ENCODE results near the gene NFAM1. TPM values are rescaled to one million over a fixed set of nuclear protein-coding genes. Genes with fewer than 3 reads are reported as not detected.
A peak's percentile ranks its signal among the peaks of the same experiment; 100 is the strongest.

The NFAM1 gene
- 0.12 TPM for total RNA-seq (2021; ENCODE audit: unreplicated experiment)
- 0.01 and 0.03 TPM in 2 replicates for polyA plus RNA-seq (2012)
- percentile 5 among the genes with signal in this experiment for Bru-seq, nascent RNA
- BruChase-seq, experiment 1, labeled RNA remaining after a 6-hour chase: not detected
- BruChase-seq, experiment 2, labeled RNA remaining after a 2-hour chase: percentile 8 among the genes with signal in this experiment
- long read RNA-seq: 0 reads

DNA sequence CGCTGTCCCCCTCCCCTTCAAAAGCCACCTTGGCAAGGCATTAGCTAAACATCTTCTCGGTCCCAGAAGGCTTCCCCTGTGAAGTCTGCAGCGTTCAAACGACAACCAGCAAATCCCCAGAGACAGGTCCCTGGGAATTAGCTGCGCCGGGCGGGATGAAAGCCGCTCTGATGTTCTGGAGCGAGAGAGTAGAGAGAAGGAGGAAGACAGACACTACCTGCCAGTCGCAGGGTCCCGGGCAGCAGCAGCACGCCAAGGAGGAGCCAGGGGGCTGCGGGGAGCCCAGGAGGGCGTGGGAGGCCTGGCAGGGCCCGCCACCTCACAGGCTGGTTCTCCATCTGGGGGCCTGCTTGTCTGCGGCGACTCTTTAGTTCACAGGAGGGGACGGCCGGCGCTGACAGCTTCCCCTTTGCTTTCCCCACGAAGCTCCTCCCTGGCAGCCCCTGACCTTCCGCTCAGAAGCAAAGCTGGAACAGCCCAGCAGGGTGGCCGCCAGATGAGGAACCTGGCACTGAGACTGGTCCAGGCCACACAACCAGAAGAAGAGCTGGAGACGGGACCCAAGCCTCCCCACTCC is at the start of gene NFAM1:
Gene NFAM1, minus strand, starts transcription at position 384 of the 577 bp plus-strand sequence. Its CDS starts 46 bp downstream, at position 338.
- no peaks in the 10 kb centered on the region for H3K9me2 ChIP-seq (ENCODE audit: insufficient read depth)
- ChIA-PET CTCF (no interaction called here), RAD21 (ENCODE audit: low non-redundant PET in 1 of 2, low total read pairs in 2 of 2, uncharacterized antibody in 2 of 2, unreplicated experiment in 2 of 2) (interaction anchor here in 1 of 2 experiments (0.6 kb wide), 1 partner anchor 62 kb away, joined by 5 read pairs; no protein-coding TSS in a partner anchor), POLR2A (no interaction called here)
- TF ChIP-seq SP1 (IDR thresholded peaks at IDR 0.05; ENCODE audit: low read depth): no peak
- TF ChIP-seq, protein P1, sequence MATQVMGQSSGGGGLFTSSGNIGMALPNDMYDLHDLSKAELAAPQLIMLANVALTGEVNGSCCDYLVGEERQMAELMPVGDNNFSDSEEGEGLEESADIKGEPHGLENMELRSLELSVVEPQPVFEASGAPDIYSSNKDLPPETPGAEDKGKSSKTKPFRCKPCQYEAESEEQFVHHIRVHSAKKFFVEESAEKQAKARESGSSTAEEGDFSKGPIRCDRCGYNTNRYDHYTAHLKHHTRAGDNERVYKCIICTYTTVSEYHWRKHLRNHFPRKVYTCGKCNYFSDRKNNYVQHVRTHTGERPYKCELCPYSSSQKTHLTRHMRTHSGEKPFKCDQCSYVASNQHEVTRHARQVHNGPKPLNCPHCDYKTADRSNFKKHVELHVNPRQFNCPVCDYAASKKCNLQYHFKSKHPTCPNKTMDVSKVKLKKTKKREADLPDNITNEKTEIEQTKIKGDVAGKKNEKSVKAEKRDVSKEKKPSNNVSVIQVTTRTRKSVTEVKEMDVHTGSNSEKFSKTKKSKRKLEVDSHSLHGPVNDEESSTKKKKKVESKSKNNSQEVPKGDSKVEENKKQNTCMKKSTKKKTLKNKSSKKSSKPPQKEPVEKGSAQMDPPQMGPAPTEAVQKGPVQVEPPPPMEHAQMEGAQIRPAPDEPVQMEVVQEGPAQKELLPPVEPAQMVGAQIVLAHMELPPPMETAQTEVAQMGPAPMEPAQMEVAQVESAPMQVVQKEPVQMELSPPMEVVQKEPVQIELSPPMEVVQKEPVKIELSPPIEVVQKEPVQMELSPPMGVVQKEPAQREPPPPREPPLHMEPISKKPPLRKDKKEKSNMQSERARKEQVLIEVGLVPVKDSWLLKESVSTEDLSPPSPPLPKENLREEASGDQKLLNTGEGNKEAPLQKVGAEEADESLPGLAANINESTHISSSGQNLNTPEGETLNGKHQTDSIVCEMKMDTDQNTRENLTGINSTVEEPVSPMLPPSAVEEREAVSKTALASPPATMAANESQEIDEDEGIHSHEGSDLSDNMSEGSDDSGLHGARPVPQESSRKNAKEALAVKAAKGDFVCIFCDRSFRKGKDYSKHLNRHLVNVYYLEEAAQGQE (IDR thresholded peaks at IDR 0.05; ENCODE audit: low read depth): no peak
- TF ChIP-seq POLR2A (IDR thresholded peaks at IDR 0.05; ENCODE audit: borderline replicate concordance, extremely low read depth, insufficient read depth, insufficient read length): no peak
- no peak for TF ChIP-seq SRF (IDR thresholded peaks at IDR 0.05; ENCODE audit: low read depth)
- intact Hi-C loops (cut with micrococcal nuclease): no loop called here
- no peak within 1 kb of the TSS for H3K4me2 ChIP-seq (ENCODE audit: low read length)
- no TSS peak for BruUV-seq (replicated peaks)
- no peak within 1 kb of the TSS for H3K4me3 ChIP-seq (replicated peaks in 1 of 2; ENCODE audit: low read depth in 1 of 2, low read length in 2 of 2)
- no peak within 1 kb of the TSS; the same call in 1 of the 2 replicates for H3K27ac ChIP-seq (ENCODE audit: low read depth, low read length)
- no peaks in the 10 kb centered on the region for H3K36me3 ChIP-seq (ENCODE audit: control insufficient read depth in 1 of 2, insufficient read depth in 2 of 2, low read length in 2 of 2)
- no peak for ATAC-seq
- peaks cover 0 to 3% of the 10 kb centered on the region in 2 experiments; a peak in 2 of 4 replicates for H3K4me1 ChIP-seq (ENCODE audit: control insufficient read depth in 1 of 2, insufficient read depth in 2 of 2, low read length in 2 of 2)
- no peak within 1 kb of the TSS for H2AFZ ChIP-seq (ENCODE audit: low read depth, low read length, poor library complexity, severe bottlenecking)
- no peaks in the 10 kb centered on the region for H3K9me3 ChIP-seq (ENCODE audit: control insufficient read depth in 1 of 2, insufficient read depth in 1 of 2, low read depth in 1 of 2, low read length in 2 of 2)
- no peaks in the 10 kb centered on the region for H4K20me1 ChIP-seq (ENCODE audit: insufficient read depth)
- no peak for DNase-seq (ENCODE audit: low read depth, low spot score)
- no peaks in the 10 kb centered on the region for H3K79me2 ChIP-seq (ENCODE audit: insufficient read depth, low read length)
- H3K9ac ChIP-seq (ENCODE audit: low read length): no peak within 1 kb of the TSS
- no peaks in the 10 kb centered on the region for H3K27me3 ChIP-seq (ENCODE audit: insufficient read depth, low read length)

DNA sequence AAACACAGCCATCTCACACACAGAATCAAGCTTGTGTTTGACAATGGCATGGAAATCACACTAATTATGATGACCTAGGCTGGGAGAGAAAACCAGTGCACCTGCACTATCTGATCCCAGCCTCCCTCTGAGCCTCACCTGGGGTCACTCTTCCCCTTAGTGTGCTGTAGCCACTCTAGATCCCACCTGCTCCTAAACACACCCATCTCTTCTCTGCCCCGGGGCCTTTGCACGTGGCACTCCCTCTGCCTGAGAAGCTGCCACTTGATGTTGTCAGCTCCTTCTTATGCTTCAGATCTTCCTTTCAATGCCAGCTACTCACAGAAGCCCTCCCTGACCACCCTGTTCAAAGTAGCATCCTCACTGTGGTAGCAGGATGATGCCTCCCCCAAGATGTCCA is 42.9 kb upstream of the NFAM1 start:
- H3K9ac ChIP-seq (ENCODE audit: low read length): no peak overlapping the region
- H2AFZ ChIP-seq (ENCODE audit: low read depth, low read length, poor library complexity, severe bottlenecking): no peak overlapping the region
- H4K20me1 ChIP-seq (ENCODE audit: insufficient read depth): no peaks in the 10 kb centered on the region
- ChIA-PET POLR2A (no interaction called here), CTCF (no interaction called here), RAD21 (ENCODE audit: low non-redundant PET in 1 of 2, low total read pairs in 2 of 2, uncharacterized antibody in 2 of 2, unreplicated experiment in 2 of 2) (no interaction called here)
- no peaks in the 10 kb centered on the region for H3K9me2 ChIP-seq (ENCODE audit: insufficient read depth)
- BruUV-seq (replicated peaks): no TSS peak
- no peaks in the 10 kb centered on the region for H3K36me3 ChIP-seq (ENCODE audit: control insufficient read depth in 1 of 2, insufficient read depth in 2 of 2, low read length in 2 of 2)
- intact Hi-C loops (cut with micrococcal nuclease): no loop called here
- H3K27me3 ChIP-seq (ENCODE audit: insufficient read depth, low read length): peaks cover 5% of the 10 kb centered on the region; the same call in 1 of the 2 replicates
- no peaks in the 10 kb centered on the region for H3K79me2 ChIP-seq (ENCODE audit: insufficient read depth, low read length)
- H3K4me2 ChIP-seq (ENCODE audit: low read length): no peak overlapping the region
- no peak for DNase-seq (ENCODE audit: low read depth, low spot score)
- H3K27ac ChIP-seq (ENCODE audit: low read depth, low read length): no peak overlapping the region
- no peaks in the 10 kb centered on the region for H3K4me1 ChIP-seq (ENCODE audit: control insufficient read depth in 1 of 2, insufficient read depth in 2 of 2, low read length in 2 of 2)
- no peak overlapping the region for H3K4me3 ChIP-seq (replicated peaks in 1 of 2; ENCODE audit: low read depth in 1 of 2, low read length in 2 of 2)
- H3K9me3 ChIP-seq (ENCODE audit: control insufficient read depth in 1 of 2, insufficient read depth in 1 of 2, low read depth in 1 of 2, low read length in 2 of 2): no peaks in the 10 kb centered on the region
- no peak for ATAC-seq
- no peak for TF ChIP-seq EZH2 (IDR thresholded peaks at IDR 0.05)
- TF ChIP-seq, protein P2, sequence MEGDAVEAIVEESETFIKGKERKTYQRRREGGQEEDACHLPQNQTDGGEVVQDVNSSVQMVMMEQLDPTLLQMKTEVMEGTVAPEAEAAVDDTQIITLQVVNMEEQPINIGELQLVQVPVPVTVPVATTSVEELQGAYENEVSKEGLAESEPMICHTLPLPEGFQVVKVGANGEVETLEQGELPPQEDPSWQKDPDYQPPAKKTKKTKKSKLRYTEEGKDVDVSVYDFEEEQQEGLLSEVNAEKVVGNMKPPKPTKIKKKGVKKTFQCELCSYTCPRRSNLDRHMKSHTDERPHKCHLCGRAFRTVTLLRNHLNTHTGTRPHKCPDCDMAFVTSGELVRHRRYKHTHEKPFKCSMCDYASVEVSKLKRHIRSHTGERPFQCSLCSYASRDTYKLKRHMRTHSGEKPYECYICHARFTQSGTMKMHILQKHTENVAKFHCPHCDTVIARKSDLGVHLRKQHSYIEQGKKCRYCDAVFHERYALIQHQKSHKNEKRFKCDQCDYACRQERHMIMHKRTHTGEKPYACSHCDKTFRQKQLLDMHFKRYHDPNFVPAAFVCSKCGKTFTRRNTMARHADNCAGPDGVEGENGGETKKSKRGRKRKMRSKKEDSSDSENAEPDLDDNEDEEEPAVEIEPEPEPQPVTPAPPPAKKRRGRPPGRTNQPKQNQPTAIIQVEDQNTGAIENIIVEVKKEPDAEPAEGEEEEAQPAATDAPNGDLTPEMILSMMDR (IDR thresholded peaks at IDR 0.05 in 2 of 3, conservative IDR thresholded peaks at IDR 0.05 in 1 of 3; ENCODE audit: borderline replicate concordance in 1 of 3, insufficient read depth in 1 of 3, low read depth in 2 of 3, low read length in 2 of 3): no peak
- no peak for TF ChIP-seq ZFX (IDR thresholded peaks at IDR 0.05)
- TF ChIP-seq, protein P1 (IDR thresholded peaks at IDR 0.05; ENCODE audit: low read depth): no peak
- TF ChIP-seq EZH2phosphoT487 (IDR thresholded peaks at IDR 0.05; ENCODE audit: borderline replicate concordance): no peak
- TF ChIP-seq YY1 (IDR thresholded peaks at IDR 0.05; ENCODE audit: extremely low read depth, insufficient replicate concordance, low read depth, low read length): no peak
